C4-2B (cell line): ENCODE data around the gene USH2A.

Source experiments
- H3K27ac ChIP-seq: fragments of 450-650 bp; 2 replicates; pipeline ENCODE4 v1.5.1; 2017
- ZFX ChIP-seq: fragments of 450-650 bp; IDR thresholded peaks from 2 replicates; pipeline ENCODE4 v1.6.1; 2017
- TF ChIP-seq, protein P1 (sequence below): fragments of 450-650 bp; conservative IDR thresholded peaks from 2 replicates; pipeline ENCODE4 v1.5.1; 2017; ENCODE audit warnings: mild to moderate bottlenecking

USH2A gene

DNA sequence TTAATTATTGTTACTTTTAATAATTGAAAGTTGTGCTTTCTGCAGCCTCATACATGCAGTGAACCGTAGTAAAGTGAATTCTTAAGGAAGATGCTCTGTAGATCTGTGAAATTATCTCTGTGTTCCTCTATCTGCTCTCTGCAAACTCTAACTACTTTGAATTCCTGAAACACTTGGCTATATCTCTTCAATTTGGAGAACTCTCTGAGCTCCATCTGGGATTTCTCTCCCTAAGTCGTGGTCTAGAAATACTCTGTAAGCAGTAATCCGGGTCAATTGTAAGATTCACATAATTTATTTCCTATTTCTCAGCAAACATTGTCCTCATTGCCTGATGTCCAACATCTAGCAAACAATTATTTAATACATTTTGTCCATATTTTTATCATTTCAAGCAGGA is 164.9 kb downstream of the USH2A start:
- no peak overlapping the region for H3K27ac ChIP-seq
- TF ChIP-seq, protein P1, sequence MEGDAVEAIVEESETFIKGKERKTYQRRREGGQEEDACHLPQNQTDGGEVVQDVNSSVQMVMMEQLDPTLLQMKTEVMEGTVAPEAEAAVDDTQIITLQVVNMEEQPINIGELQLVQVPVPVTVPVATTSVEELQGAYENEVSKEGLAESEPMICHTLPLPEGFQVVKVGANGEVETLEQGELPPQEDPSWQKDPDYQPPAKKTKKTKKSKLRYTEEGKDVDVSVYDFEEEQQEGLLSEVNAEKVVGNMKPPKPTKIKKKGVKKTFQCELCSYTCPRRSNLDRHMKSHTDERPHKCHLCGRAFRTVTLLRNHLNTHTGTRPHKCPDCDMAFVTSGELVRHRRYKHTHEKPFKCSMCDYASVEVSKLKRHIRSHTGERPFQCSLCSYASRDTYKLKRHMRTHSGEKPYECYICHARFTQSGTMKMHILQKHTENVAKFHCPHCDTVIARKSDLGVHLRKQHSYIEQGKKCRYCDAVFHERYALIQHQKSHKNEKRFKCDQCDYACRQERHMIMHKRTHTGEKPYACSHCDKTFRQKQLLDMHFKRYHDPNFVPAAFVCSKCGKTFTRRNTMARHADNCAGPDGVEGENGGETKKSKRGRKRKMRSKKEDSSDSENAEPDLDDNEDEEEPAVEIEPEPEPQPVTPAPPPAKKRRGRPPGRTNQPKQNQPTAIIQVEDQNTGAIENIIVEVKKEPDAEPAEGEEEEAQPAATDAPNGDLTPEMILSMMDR: no peak
- no peak for TF ChIP-seq ZFX

DNA sequence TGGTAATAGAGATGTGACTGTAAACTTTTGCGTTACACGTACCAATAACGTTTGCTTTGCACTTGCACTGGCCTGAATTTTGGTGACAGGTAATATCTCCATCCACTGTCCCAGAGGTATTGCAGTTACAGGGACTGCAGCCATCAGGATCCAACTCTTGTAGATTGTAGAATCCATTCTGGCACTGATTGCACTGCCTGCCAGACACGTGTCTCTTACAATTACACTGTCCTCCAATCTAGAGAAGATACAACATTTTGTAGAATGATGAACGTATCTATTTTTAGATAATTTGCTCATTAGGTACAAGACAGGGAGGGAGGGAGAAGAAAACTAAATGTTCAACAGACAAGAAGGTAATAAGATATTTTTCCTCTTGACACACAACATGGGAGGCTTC is 172.4 kb downstream of the USH2A start:
- no peak for TF ChIP-seq ZFX
- TF ChIP-seq, protein P1: no peak
- H3K27ac ChIP-seq: no peak overlapping the region

DNA sequence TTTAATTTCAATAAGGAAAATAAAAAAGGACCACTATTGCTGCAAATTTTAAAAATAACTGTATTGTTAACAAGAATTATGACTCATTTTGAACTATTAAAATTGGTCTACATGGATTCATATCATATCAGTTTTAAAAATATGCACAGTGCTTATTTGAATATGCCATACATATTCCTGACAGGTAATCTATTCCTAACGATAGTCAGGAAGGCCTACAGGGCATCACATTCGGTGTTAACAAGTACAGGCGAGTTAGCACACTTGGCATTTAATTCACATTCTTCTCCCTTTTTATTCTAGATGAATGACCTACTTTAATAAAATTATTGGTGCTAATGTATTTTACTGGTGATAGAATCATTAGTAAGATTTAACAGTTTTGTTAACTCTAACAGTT is 174.6 kb downstream of the USH2A start:
- no peak overlapping the region for H3K27ac ChIP-seq
- TF ChIP-seq, protein P1: no peak
- no peak for TF ChIP-seq ZFX

DNA sequence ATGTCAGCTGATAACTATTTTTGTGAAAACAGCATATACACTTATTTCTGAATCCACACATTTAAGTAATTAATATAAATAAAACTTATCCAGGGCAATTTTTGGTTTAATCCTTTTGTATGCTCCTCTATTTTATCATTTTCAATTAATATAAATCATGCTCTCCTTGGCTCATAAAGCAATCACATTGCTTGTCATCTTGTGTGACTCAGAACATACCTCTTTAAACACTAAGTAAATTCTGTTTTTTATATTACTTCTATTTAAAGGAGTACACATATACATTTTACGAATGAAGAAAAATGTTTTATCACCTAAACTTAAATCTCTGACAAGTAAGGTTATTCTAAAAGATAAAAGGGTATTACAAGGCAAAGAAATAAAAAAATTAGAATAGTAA is 175.3 kb downstream of the USH2A start:
- H3K27ac ChIP-seq: no peak overlapping the region
- TF ChIP-seq, protein P1: no peak
- no peak for TF ChIP-seq ZFX

DNA sequence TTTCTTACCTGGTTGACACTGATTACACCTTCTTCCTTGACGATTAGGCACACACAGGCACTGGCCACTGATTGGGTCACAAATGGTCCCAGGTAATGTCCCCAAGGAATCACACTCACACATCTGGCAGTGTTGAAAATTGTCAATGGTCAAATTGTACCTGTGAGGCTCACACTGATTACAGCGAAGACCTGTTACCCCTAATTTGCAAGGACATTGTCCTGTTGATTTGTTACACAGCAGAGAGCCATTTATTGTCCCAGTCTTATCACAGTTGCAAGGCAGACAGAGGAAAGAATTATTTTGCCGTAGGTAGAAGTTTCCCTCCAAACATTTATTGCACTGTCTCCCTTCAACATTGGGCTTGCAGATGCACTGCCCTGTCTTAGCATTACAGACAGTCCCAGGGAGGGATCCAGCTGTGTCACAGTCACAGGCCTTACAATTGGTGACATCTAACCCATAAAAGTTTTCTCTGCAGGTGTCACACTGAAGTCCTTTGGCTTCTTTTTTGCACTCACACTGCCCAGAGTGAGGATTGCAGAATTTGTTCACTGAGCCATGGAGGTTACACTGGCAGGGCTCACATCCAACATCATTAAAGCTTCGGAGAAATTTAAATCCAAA is 176.6 kb downstream of the USH2A start:
- TF ChIP-seq ZFX: no peak
- TF ChIP-seq, protein P1: no peak
- H3K27ac ChIP-seq: no peak overlapping the region

DNA sequence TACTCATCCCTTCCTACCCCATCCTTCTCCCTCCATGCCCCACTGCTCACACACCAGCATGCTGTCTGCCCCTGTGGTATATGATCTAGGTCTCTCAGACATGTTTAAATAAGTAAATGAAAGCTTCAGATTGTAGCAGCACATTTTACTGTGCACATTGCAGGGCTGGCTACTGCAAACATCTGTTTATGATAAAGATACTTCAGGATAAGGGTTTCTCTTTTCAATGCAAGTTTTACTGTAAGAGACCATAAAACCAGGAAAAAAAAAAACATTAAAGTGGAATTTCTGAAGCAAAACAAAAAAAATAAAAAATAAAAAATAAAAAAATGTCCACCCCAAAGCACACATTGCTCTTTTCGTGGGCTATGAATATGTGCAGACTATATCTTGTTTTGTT is 184.4 kb downstream of the USH2A start:
- no peak for TF ChIP-seq ZFX
- TF ChIP-seq, protein P1: no peak
- no peak overlapping the region for H3K27ac ChIP-seq

DNA sequence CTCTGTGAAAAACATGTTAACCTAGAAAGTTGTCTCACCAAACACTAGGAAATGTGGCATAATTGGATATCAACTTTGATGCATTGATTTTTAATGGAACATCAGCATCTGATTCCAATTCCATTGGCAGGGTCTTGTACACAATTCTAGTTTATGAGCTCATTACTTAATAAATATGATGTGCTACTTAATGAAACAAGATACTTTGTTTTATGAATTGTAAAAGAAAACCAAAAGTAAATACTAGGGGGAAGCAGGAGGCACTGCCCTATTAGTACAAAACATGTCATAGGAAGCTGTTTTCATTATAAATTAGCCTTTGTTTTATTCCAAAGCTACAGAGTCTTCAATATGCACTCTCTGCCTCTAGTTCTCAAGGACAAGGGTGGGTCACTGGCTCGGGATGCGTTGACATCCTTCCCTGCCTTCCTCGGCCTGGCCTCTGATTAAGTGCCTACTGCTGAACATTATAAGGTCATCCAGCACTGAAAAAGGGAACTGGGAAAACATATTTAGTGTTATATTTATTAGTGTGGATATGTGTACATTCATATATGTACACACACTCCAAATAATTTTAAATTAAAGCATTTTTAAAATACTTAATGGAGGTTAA is 185.2 kb downstream of the USH2A start:
- TF ChIP-seq, protein P1: no peak
- no peak for TF ChIP-seq ZFX
- H3K27ac ChIP-seq: no peak overlapping the region
